Fibroblast of villous mesenchyme (primary cell): ENCODE results near the gene USP13. TPM values are rescaled to one million over a fixed set of nuclear protein-coding genes. Genes with fewer than 3 reads are reported as not detected.

Experiments used
- DNase-seq: peaks from one replicate; pipeline ENCODE4 v3.0.0-alpha.2; 2010; ENCODE audit warnings: low read depth
- H3K4me3 ChIP-seq: 2 replicates; pipeline ENCODE4 v1.5.1; 2011; ENCODE audit warnings: low read depth, mild to moderate bottlenecking, low read length
- total RNA-seq: library from RNA; depleted of rRNA; stranded (reverse); fragments of >200 nt; gene quantifications from 2 replicates; pipeline ENCODE4 v1.2.3, GENCODE V29; 2012
- TF ChIP-seq, protein P1 (sequence below): IDR thresholded peaks from 2 replicates; pipeline ENCODE4 v1.5.1; 2012; ENCODE audit warnings: low read depth, mild to moderate bottlenecking, low read length; ENCODE audit not compliant: insufficient read depth

USP13 gene
- total RNA-seq, 1 donor, result 7.8 TPM

DNA sequence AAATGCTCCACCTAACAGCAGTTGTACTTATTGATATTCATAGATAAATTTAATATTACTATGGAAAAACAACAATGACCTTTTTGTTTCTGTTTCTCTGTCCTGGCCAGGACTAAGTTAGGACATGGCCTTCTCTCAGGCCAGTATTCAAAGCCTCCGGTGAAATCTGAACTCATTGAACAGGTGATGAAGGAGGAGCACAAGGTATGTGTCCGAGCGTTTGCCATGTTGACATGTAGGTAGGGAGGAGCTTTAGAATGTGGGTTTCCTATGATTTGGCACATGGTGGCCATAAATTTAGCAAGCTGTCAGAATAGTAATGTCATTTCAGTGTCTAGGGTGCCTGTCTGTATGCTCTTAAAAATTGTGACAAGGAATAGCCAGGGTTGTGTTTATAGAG, 77.7 kb downstream of the USP13 start:
- TF ChIP-seq, protein P1, sequence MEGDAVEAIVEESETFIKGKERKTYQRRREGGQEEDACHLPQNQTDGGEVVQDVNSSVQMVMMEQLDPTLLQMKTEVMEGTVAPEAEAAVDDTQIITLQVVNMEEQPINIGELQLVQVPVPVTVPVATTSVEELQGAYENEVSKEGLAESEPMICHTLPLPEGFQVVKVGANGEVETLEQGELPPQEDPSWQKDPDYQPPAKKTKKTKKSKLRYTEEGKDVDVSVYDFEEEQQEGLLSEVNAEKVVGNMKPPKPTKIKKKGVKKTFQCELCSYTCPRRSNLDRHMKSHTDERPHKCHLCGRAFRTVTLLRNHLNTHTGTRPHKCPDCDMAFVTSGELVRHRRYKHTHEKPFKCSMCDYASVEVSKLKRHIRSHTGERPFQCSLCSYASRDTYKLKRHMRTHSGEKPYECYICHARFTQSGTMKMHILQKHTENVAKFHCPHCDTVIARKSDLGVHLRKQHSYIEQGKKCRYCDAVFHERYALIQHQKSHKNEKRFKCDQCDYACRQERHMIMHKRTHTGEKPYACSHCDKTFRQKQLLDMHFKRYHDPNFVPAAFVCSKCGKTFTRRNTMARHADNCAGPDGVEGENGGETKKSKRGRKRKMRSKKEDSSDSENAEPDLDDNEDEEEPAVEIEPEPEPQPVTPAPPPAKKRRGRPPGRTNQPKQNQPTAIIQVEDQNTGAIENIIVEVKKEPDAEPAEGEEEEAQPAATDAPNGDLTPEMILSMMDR, result no peak
- H3K4me3 ChIP-seq, result no peak overlapping the region
- DNase-seq, result no peak

DNA sequence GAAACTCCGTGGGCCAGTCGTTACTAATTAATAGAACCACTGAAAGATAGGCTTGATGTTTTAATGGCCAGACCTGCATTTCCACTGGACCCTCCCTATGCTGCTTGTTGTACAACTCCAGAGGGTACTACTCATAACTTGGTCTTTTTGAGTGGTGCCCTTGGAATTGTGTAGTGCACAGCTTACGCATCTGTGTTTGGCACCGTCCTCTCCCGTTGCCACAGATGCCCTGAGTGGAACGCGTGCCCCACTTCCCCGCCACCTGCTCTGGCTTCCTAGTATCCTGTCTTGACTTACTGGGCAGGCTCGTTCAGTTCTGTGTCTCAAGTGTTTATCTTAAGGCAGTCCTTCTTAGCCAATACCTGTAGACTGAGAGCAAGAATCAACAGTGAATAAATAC, 78.7 kb downstream of the USP13 start:
- no peak for DNase-seq
- TF ChIP-seq, protein P1, result no peak
- no peak overlapping the region for H3K4me3 ChIP-seq

DNA sequence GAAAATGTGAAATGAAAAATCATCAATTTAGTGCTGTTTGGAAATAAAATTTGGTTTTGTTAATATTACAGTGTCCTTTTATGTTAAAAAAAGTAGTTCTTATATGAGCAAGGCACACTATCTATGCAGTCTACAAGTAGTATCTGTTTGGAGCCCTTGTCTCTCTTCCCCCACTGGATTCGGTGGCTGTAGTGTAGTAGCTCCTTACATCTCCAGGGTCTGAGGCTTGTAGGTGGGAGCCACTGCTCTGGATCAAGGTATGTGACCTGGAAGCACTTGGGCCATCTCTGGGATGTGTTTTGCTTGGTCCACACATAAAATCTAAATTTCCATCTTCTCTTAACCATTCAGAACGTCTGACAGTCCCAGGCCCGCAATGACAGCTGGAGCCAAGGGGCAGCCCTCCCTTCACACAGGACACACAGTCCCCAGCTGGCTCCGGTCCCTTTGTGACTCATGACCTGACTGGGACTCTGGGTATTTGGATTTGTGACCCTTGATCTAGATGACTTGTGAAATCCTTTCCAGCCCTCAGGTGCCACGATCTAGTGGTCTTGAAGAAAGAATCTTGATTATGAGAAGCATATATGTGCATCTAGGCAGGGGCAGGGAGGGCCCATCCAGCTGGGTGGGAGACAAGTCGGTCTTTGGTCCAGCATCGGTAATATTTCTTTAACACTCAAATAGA, 80.0 kb downstream of the USP13 start:
- no peak for DNase-seq
- TF ChIP-seq, protein P1, result no peak
- no peak overlapping the region for H3K4me3 ChIP-seq

DNA sequence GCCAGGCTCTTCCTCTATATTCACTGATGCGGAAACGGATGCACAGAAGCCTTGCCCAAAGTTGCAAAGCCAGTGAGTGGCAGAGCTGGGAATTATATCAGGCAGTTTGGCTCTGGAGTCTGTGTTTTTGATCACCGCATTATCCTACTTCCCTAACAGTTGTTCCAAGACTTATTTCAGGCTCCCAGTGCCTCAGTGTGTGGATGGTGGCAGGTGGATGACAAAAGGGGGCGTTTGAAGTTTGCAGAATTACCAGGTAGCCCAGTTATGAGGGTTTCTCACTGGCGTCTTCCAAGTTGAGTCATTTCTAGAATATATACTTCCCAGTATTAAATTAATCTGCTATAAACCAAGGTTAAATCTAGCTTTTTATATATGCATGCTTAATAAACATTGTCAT, 81.0 kb downstream of the USP13 start:
- H3K4me3 ChIP-seq, result no peak overlapping the region
- TF ChIP-seq, protein P1, result no peak
- DNase-seq, result no peak

DNA sequence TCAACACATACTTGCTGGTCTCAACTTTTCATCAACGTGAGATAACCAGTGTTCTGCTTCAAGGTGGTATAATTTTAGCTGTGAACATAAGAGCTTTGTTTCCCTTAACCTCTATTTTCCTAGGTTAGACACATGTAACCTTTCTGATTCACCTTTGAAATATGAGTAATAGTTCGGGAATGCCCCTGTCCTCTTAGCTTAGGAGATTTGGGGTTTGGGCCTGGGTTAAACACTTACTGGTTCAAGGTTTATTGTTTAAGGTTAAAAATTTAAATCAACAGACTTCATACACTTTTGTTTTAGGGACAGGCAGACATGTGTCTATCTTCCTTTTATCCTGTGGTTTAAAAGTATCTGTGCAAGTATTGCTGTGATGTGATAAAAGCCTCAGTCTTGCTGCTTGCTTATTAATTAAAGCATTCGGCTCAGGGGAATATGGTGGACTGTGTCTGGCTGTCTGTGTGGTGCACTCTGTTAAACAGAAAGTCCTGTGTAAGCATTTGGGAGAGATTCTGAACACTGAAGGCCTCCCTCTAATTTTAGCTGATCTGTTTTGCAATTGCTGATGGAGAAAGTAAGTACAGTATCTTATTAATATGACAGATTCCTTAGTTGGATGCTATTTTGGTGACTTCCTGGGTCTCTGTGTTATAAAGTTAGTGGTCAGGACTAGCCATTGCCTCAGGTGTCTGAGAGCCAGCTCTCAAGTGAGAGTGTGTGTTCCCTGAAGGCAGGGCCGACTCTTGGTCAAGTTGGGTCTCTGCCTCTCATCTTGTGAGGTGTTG, 81.8 kb downstream of the USP13 start:
- TF ChIP-seq, protein P1, result no peak

DNA sequence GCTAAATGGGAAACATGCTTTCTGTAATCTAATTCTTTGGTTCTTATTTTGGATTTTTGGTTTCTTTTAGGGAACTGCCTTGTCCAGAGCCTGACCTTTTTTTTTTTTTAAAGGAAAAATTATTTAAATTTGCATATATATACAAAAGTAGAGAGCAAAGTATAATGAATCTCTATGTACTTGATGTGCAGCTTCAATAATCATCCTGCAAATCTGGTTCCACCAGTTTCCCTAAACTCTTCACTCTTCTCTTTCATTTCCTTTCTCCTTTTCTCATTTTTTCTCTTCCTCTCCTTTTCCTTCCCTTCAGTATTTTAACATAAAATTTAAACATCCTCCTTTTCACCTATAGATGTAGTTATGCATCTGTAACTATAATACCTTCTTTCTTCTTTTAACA, 82.5 kb downstream of the USP13 start:
- DNase-seq, result no peak
- no peak overlapping the region for H3K4me3 ChIP-seq
- TF ChIP-seq, protein P1, result no peak

More for the DNA sequence above, 81.8 kb downstream of the USP13 start:
- no peak overlapping the region for H3K4me3 ChIP-seq
- DNase-seq, result no peak
